SH-SY5Y (cell line): ENCODE results near the gene PARVB.

Experiments
- GATA2 ChIP-seq: IDR thresholded peaks from 2 replicates; pipeline ENCODE4 v1.6.1; 2011; ENCODE audit warnings: mild to moderate bottlenecking, low read depth, low read length
- GATA3 ChIP-seq: IDR thresholded peaks from 2 replicates; pipeline ENCODE4 v1.6.1; 2011; ENCODE audit warnings: low read depth, mild to moderate bottlenecking, low read length, moderate library complexity

The PARVB gene

DNA sequence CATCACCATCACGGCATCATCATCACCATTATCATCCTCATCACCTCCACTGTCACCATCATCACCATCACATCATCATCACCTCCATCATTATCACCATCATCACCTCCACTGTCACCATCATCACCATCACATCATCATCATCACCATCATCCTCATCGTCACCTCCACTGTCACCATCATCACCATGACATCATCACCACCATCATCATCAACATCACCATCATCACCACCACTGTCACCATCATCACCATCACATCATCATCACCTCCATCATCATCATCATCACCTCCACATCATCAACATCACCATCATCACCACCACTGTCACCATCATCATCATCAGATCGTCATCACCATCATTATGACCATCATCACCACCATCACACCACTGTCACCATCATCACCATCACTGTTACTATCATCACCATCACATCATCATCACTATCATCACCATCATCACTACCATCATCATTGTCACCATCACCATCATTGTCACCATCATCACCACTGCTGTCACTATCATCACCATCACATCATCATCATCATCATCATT, 189.5 kb downstream of the PARVB start:
- no peak for TF ChIP-seq GATA2
- TF ChIP-seq GATA3, result no peak

DNA sequence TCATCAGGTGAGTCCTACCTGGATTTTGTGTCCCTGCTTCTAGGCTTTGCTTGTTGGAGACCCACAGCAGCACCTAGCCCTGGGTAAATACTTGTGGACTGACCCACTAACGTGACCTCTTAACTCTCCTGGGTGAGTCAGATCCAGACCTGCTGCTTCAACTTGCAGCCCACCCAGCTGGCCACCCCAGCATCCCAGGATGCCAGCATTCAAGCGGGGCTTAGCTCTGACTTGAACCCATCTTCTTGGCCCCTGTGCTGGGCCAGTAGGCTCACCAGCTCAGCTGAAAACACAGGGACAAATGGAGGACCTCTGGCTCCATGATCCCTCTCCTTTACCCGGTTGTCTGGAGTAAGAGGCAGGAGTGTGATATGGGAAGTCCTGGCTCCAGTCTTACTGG, 190.1 kb downstream of the PARVB start:
- TF ChIP-seq GATA3, result no peak
- TF ChIP-seq GATA2, result no peak

DNA sequence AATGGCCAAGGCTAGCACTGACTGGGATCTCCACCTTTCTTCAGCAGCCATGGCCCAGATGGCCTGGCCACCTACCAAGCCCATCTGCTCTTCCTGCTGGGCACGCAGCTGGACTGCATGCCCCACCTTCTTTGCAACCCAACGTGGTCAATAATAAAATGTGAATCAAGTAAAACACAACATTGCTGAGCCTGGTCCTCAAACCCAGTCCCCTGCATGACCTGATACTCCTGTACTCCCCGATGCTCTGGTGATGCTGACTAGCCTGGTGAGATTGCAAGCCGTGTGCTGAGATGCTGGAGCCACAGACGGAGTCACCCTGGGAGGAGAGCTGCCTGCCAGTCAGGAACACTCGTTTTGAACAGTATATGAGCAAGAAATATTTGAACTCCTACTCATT, 190.7 kb downstream of the PARVB start:
- TF ChIP-seq GATA3, result no peak
- TF ChIP-seq GATA2, result no peak

DNA sequence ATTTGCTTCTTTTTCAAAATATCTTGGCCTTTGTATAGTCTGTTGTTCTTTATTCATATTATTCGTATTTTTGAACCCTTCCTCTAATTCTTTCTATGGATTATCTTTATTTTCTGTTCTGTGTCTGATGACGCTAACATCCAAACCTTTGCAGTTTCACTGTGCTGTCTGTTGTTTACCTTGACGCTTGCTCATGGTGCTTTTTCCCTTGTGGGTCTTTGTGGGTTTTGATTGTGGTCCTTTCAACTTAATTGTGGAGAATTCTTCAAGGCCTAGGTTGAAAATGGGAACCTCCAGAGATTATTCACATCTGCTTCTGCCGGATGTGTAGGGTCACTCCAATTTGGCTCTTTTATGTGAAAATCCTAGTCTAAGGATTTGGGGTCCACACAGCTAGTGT, 191.2 kb downstream of the PARVB start:
- TF ChIP-seq GATA2 (no peak), GATA3 (no peak)

DNA sequence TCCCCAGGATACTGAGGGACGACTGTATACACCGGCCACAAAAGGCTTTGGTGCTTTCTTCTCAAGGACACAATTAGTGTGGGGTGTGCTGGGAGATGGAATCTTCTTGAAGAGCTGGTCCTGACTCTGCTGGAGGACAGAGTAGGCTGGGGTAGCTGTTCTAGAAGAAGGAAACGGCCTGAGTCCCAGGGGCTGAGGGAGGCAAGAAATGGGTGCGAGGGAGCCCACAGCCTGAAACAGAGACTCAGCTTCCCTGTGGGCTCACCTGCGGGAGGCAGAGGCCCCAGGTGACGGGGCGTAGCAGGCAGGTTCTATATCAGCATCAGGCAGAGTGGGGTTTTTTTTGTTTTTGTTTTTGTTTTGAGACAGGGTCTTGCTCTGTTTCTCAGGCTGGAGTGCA, 193.2 kb downstream of the PARVB start:
- no peak for TF ChIP-seq GATA3
- TF ChIP-seq GATA2, result no peak

DNA sequence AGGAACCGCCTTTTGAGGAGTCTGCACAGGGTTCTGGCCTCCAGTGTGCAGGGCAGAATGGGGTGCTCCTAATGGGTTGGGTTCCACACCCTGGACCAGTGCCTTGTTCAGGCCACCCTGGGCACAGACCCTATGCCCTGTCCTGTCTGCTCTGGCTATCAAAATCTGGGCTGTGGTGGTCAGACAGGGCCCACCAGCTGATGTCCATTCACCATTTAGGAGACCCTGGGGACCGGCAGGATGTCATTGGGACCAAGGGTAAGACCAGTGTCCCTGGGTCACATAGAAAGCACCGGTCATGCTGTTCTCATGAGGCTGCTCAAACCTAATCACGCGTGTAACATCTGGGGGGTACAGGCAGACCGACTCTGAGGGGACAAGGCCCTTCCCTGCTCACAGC, 194.0 kb downstream of the PARVB start:
- TF ChIP-seq GATA2 (no peak), GATA3 (no peak)

DNA sequence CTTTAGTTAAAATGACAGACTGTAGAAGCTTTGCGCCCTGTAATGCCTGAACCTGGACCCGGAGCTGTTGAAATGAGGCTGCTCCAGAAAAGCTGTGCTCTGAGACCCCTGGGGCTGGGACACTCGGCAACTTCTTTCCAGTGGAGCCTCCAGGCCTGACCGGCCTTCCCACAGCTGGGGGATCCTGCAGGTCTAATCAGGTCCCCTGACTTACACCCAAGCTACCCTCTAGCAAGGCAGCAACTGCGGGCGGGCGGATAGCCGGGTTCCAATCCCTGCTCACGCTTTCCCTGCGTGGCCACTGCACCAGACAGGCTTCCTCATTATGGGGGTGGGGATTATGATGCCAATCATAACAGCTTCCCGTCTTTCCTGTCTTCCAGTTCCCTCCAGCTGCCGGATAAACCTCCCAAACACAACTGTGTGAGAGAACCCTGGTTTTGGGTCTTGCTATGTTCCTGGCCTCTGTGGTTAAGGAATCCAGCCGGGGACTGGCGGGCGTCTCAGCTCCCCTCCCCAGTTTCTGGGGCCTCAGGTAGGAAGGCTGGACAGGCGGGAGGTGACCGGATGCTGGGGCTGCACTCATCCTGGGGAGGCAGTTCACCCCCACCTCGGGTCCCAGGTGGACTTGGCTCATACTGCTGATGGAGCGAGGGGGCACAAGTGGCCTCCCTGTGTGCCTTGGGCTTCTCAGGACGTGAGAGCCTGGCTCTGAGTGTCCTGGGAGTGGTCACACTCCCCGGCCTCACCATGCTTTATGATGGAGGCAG, 195.2 kb downstream of the PARVB start:
- TF ChIP-seq GATA3, result no peak
- no peak for TF ChIP-seq GATA2

DNA sequence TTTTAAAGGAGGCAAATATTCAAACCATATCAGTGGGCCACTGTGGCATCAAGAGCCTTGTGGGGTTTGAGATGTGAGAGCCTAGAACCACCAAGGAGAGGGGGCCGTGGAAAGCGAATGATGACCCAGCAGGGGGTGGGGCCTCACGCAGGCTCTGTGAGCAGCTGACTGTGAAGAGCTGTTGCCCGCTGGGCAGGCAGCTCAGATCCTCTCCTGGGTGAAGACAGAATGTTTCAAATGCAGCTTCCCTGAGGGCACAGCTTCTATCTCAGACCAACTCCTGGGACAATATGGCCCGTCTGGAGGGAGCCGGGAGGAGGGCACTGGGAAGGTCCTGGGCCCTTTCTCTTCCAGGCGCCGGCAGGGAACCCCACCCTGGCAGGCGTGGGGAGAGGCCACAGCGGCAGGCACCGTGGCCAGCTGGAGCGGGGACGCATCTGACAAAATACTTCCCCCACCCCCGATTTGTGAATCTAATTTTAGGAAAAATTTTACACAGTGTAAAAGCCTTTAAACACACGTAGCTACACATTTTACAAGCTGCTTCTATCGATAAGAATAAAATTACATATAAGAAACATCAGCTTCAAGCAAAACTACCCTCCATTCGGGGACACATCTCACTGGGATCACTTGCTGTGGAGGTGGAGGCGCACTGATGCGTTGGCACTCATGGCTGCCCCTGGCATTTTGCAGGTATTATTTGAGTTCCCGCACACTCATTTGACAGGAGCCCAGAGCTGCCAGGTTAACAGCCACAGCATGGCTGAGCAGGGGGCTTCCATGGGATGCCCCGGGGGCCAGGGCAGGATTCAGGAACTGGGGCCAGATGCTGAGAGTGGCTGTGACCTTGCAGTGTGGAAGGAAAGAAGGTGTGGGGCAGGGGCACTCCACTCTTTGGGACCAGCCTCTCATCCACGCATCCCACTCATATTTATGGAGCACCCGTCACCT, 196.9 kb downstream of the PARVB start:
- TF ChIP-seq GATA2 (no peak), GATA3 (no peak)

DNA sequence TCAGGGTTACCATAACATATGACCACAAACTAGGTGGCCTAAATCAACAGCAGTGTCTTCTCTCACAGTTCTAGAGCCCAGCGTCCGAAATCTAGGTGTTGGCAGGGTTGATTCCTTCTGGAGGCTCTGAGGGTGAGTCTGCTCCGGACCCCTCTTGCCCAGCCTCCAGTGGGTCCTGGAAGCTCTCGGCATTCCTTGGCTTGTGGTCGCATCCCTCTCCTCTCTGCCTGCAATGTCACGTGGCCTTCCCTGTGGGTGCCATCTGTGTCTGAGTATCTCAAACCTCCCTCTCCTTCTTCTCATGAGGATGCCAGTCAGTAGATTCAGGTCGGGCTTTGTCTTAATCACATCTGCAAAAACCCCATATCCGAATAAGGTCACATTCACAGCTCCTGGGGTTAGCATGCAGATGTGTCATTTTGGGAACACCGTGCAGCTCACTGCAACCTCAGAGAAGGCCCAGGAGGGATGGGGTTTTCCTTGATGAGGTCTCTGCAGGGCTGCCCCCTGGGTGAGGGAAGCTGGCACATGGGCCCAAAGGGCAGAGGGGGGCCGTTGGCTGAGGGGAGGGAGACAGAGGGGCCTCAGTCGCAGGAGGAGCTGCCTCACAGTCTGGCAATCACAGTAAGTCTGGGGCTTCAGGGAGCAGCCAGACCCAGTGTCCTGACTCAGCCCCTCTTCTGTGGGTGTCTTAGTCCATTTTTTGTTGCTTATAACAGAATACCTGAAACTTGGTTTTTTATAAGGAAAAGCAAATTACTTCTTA, 197.8 kb downstream of the PARVB start:
- TF ChIP-seq GATA2, result no peak
